Measurements from ENCODE around the gene ZDHHC7.

Gene ZDHHC7

GRCh38 chr16:85018529-85019236 is 7.3 kb upstream of the ZDHHC7 start:
- DNase-seq, result no peak

DNA sequence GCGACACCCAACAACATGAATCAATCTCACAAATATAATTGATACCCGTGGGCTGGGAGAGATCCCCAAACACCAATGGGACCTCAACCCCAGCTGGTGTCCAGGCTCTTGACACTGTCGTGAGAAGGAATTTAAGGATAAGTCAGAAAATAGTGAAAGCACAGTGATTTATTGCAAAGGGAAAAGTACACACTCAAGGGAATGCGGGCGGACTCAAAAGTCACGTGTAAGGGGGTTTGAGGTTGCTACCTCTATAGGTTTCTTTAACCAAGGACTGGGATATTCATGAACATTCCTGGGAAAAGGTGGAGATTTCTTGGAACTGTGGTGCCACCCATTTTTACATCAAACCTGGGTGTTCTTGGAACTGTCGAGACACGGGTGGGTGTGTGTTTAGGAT is 6.3 kb upstream of the ZDHHC7 start:
- DNase-seq, result no peak

DNA sequence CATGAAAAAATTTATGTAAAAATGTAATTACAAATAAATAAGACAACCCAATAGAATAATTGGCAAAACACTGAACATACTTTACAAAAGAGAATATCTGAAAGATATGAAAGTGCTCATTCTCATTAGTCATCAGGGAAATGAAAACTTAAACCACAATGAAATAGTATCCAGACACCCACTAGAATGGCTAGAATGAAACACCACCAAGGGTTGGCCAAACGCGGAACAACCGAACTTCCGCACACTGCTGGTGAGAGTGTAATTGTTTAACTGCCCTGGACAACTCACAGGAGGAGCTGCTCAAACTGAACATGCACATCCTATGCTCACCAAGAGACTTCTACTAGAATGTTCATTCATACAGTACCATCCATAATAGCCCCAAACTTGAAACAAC is 5.8 kb upstream of the ZDHHC7 start:
- no peak for DNase-seq

DNA sequence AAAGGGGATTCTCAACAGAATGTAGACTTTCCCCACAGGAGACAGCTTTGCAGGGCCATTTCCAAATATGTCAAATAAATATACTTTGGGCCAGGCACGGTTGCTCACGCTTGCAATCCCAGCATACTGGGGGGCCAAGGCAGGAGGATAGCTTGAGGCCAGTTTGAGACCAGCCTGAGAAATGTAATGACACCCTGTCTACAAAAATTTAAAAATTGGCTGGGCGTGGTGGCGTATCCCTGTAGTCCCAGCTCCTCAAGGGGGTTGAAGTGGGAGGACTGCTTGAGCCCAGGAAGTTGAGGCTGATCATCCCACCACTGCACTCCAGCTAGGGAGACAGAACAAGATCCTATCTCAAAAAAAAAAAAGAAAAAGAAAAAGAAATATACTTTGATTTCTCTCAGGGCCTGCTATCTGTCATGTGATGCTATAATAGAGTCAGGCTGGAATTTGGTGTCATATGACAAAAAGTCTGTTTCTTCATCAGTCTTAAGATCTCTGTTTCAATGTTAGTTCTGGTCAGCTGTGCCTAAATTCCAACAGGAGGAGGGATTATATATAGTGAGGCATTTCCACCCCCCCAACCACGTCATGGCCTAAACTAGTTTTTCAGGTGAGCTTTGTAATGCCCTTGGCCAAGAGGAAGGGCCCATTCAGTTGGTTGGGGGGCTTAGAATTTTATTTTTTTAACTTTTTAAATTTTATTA is 4.3 kb upstream of the ZDHHC7 start:
- no peak for DNase-seq

DNA sequence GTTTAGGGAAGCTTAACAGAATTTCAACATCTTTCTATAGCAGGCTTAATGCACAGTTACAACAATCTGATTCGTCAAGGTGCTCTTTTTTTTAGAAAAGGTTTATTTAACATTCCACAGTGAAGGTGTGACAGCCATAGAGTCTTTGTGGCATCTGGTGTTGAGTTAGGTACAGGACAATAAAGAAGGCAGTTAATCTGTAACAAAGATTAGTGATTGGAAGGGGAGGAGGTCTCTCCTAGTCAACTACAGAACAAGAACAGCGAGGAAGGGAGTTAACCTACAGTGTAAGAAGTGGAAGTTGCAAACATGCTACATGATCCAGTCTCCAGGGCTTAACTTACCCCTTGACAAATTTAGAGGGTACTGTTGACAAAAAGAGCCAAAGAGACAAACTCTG is 3.0 kb upstream of the ZDHHC7 start:
- no peak for DNase-seq

DNA sequence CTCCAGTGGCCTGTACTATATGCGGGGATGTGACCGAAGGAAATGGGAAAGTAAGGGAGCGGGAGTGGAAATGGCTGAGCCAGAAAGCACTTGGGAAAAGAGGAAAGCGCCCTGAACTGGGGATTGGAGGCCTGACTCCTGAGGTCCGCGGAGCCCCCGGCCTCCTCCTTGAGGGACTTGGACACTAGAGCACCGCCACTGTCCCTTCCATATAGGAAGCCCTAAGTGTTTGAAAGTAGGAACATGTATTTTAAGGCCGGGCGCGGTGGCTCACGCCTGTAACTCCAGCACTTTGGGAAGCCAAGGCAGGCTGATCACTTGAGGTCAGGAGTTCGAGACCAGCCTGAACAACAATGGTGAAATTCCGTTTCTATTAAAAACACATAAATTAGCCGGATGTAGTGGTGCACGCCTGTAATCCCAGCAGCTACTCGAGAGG is 530 bp upstream of the ZDHHC7 start:
- no peak for DNase-seq

DNA sequence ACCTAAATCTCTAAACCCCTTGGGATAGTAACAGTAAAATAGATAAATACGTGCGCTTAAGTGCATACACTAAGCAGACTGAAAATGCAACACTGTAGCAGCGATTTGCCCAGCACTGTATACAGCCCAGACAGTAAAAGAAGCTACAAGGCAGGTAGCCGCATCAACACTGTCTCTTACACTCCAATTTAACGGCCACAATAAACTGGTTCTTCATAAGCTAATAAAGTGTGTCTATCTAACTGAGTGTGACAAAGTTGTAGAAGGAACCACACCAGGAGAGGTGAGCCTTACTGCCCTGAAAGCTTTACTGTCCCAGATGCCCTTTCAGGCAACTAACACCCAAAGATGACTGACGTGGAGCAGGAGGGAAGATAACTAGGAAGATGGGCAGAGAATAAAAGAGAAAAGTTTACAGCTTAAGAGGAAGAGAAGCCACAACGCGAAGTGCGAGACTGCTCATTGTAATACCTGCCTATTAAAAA is 847 bp downstream of the ZDHHC7 start:
- DNase-seq, result no peak

DNA sequence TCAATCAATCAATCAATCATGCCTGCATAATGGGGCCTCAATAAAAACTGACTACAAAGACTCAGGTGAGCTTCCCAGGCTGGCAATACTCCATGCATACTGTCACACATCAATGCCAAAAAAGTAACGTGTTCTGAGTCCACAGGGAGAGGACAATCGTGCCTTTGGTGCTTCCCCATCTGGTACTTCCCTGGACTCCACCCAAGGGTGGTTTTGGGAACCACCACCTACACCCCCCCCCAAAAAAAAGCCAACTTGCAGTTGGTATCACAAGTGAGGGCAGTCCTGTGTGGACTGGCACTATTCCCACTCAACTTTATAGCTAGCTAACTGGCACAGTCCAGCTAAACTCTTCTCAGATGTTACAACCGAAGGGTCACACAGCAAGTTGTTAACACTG is 3.1 kb downstream of the ZDHHC7 start:
- no peak for DNase-seq

DNA sequence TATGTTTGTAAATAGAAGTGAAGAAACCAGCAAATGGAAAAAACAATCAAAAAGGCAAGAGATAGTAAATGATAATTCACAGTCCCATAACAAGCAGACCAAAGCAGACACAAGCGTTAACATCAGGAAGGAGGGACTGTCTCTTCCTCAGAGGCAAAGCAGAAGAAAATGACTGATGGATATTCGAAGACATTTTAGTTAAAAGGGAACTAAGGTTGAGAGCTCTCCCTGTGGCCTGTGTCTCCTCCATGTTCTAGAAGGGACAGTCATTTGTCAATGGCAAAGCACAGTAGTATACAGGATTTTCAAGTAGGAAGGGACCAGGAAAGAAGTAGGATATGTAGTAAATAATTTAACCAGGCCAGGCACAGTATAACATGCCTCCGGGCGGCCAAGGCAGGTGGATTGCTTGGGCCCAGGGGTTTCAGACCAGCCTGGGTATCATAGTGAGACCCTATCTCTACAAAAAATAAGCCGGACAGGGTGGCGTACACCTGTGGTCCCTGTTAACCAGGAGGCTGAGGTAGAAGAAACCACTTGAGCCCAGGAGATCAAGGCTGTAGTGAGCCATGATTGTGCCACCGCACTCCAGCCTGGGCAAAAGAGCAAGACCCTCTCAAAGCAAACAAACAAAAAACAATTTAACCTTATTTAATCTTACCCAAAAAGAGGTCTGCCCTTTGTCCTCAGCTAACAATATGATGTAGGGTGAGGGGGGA is 3.7 kb downstream of the ZDHHC7 start:
- DNase-seq, result no peak

DNA sequence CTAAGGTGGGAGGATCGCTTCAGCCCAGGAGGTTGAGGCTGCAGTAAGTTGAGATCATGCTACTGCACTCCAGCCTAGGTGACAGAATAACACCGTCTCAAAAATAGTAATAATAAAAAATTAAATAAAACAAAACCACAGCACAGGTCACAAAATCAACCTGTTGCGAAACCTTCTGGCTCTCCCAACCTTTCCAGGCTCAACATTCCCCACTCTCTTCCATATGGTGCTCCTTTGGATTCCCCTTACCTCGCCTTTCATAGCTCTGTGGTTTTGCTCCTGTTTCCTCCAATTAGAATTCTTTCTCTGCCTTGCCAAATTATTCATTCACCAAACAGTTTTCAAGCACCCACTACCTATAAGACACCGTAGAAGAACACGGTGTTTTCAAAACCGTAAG is 4.7 kb downstream of the ZDHHC7 start:
- no peak for DNase-seq

- no peak for DNase-seq
Measured at GRCh38 chr16:85005285-85006069, 5.9 kb downstream of the ZDHHC7 start.

DNA sequence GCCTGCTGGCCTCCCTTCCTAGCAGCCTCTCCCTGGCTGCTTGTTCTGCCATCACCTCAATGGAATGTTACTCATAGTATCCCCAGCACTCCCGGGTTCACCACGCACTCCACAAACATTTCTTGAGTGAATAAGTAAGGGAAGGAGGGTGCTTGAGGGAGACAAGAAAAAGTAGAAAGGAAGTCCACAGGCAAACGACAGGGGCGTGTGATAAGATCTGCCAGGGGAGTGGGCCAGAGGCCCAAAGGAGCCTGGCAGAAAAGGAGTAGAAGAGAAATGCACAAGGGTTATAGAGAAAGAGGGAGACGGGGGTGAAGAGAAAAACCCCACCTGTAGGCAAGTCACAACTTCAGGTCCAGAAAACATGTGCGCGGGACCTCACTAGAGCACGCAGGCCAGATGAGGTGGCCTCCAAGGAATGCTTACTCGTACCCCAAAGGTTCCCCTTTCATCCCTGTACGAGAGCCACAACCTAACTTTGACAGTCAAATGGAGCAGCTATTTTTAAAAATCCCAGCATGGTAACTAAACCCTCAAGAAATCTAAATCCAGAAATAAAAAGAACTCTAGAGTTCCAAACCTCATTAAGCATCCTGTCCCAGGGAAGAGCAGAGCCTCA is 6.6 kb downstream of the ZDHHC7 start:
- no peak for DNase-seq

DNA sequence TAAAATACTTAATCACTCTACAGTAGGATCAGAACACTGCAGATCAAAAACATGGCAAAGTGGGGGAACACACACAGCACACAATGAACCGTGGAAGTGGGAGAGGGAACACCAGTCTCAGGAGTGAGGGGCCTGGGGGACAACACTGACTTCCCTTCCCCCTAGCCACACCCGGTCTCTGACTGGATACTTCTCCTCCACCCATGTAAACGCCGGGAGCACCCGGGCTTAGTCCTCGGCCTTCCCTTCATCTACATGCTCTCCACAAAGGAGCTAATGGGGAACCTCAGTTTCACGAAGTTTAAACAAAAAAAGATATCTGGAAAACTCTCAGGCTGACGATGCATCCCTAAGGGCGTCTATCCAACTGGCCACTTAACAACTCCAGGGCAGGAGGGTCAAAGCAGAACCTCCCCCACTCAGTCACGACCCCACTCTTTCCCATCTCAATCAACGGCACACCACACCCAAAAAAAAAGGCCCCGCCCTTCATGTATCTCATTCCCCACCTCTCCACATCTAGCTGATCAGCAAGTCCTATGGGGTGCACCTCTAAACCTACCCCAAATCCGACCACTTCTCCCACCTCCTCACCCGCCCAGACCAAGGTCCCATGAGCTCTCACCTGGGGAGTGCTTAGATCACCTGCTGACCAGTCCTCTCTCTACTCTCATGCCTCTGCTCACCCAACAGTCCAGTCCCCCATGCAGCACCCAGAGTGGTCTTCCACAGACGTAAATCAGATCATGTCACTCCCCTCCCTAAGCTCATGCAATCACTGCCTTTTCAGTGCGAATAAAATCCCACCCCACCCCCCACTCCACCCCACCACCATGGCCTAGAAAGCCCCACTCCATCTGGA is 7.4 kb downstream of the ZDHHC7 start:
- DNase-seq, result no peak

- DNase-seq, result no peak
Measured at GRCh38 chr16:85003076-85003475, 8.3 kb downstream of the ZDHHC7 start.

GRCh38 chr16:85002608-85003007 is 8.7 kb downstream of the ZDHHC7 start:
- DNase-seq, result no peak

DNA sequence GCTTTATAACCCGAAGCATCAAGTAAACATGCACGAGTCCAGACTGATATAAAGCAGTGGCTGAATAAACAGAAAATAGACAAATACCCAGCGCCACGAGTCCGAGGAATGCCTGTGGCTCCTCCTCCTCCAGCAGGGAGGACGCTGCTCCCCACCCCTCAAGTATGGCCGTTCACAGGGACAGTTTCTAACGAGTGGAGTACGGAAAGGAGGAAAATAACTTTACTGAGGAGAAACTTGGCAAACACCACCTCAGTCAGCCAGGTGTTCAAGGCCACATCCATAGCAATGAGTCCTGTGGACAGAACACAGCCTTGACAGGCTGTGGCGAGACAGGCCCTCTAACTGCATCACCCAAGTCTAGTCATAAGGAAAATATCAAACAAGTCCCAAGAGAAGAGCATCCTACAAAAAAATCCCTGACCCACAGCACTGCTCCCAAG is 9.2 kb downstream of the ZDHHC7 start:
- no peak for DNase-seq

- no peak for DNase-seq
Measured at GRCh38 chr16:84999857-85000480, 11.4 kb downstream of the ZDHHC7 start.

GRCh38 chr16:84999200-84999599 is 12.1 kb downstream of the ZDHHC7 start:
- DNase-seq, result no peak

DNA sequence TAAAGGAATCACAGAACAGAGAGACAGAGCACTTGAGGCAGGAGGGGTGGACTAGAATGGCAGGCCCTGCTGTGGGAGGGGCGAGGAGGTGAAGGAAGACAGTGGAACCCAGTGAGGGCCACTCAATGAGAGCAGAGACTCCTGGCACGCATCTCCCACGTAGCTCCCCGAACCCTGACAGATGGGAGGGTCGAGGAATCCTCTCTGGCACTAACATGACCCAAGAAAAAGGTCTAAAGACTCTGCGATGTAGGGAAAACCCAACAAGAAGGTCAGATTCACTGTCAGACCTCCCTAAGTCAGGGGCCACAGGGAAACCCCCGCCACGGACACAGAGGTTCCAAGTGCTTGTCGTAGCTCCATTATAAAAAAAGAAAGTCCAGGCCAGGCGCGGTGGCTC is 15.0 kb downstream of the ZDHHC7 start:
- no peak for DNase-seq

DNA sequence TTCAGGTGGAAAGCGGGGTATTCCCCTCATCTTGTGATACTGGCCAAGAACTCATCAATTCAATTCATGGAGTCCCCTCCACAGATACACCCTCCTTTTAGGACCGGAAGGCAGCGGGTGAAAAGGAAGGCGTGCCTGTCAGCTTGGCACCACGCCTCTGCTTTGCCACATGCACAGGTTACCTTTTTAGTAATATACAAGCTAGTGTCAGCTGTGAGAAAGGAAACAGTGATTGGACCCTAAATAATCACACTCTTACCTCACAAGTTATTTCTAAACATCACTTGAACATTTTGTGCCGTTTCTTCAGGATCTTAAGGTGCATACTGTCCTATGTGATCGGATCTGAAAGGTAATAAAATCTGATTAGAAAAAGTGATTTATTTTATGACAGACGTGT is 15.7 kb downstream of the ZDHHC7 start:
- no peak for DNase-seq

GRCh38 chr16:84993926-84994325 is 17.4 kb downstream of the ZDHHC7 start:
- DNase-seq, result no peak

Data from NCI-H2081 treated with DMSO at 0.1 percent for 48 hours (cell line).